Ishikawa (cell line): ENCODE data around the gene SMYD2.

Experiments
- CEBPB ChIP-seq: IDR thresholded peaks from 2 replicates; pipeline ENCODE4 v1.6.1; 2012
- CREB1 ChIP-seq: IDR thresholded peaks from 2 replicates; pipeline ENCODE4 v1.6.1; 2012; ENCODE audit warnings: low read depth
- EGR1 ChIP-seq: IDR thresholded peaks from 2 replicates; pipeline ENCODE4 v1.6.1; 2012
- EP300 ChIP-seq: IDR thresholded peaks from 2 replicates; pipeline ENCODE4 v1.6.1; 2012; ENCODE audit warnings: borderline replicate concordance
- FOXM1 ChIP-seq: IDR thresholded peaks from 2 replicates; pipeline ENCODE4 v1.6.1; 2012; ENCODE audit warnings: low read depth, borderline replicate concordance
- MAX ChIP-seq: IDR thresholded peaks from 2 replicates; pipeline ENCODE4 v1.6.1; 2012
- NFIC ChIP-seq: IDR thresholded peaks from 2 replicates; pipeline ENCODE4 v1.6.1; 2012
- RAD21 ChIP-seq: IDR thresholded peaks from 2 replicates; pipeline ENCODE4 v1.6.1; 2012; ENCODE audit warnings: low read depth
- REST ChIP-seq: IDR thresholded peaks from 2 replicates; pipeline ENCODE4 v1.6.1; 2012; ENCODE audit warnings: low read depth, mild to moderate bottlenecking
- TAF1 ChIP-seq: IDR thresholded peaks from 2 replicates; pipeline ENCODE4 v1.6.1; 2012; ENCODE audit warnings: low read depth, mild to moderate bottlenecking
- TCF12 ChIP-seq: IDR thresholded peaks from 2 replicates; pipeline ENCODE4 v1.6.1; 2012; ENCODE audit warnings: low read depth
- TEAD4 ChIP-seq: IDR thresholded peaks from 2 replicates; pipeline ENCODE4 v1.6.1; 2012
- USF1 ChIP-seq: IDR thresholded peaks from 2 replicates; pipeline ENCODE4 v1.6.1; 2012
- YY1 ChIP-seq: IDR thresholded peaks from 2 replicates; pipeline ENCODE4 v1.6.1; 2012; ENCODE audit warnings: low read depth
- ZBTB7A ChIP-seq: IDR thresholded peaks from 2 replicates; pipeline ENCODE4 v1.6.1; 2012; ENCODE audit warnings: low read depth

Gene SMYD2

DNA sequence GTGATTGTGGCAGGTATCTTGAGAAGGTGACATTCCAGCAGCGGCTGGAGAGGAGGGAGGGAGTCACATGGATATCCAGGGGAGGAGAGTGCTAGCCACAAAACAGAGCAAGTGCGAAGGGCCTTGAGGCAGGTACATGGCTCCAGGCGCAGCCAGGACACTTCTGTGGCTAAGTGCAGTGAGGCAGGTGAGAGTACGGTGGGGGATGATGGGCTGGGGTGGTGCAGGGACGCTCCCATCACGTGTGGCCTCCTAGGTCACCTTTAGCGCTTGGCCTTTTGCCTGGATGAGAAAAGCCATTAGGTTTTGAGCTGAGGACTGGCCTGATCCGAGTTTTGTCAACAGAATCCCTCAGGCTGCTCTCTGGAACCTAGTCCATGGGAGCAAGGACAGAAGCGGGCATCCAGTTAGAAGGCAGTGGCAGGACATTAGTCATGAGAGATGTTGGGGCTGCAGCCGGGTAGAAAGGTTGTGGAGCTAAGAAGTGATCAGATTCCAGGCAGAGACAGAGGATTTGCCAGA is 31.6 kb downstream of the SMYD2 start:
- TF ChIP-seq TCF12 (no peak), MAX (no peak), RAD21 (no peak), NFIC (no peak), TEAD4 (no peak), YY1 (no peak), TAF1 (no peak), EP300 (no peak), CEBPB (no peak), EGR1 (no peak), ZBTB7A (no peak), USF1 (no peak)

- TF ChIP-seq ZBTB7A (no peak), TAF1 (no peak), TCF12 (no peak), EP300 (no peak), NFIC (no peak), CREB1 (no peak), YY1 (no peak), MAX (no peak), FOXM1 (no peak), TEAD4 (no peak), EGR1 (no peak), REST (no peak), CEBPB (no peak), USF1 (no peak), RAD21 (no peak)
Measured at GRCh38 chr1:214314178-214314843, 33.4 kb downstream of the SMYD2 start.

DNA sequence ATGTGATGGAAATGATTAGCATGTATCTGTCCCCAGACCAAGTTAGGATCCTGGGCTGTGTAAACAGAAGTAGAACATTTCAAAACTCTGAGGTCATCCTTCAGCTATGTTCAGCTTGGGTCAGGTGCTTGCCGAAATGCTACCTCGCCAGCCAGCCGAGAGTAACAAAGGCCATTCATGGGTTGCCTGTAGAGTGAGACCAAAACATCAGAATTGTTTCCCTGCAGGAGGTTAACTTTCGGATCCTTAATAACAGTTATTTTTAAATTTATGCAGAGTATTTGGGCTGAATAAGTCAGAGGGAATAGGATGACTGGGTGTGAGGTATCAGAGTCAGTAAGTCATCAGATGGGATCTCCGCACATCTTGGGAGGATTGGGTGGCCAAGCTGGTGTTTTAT is 35.6 kb downstream of the SMYD2 start:
- TF ChIP-seq TCF12 (no peak), TEAD4 (peak; percentile 57)

DNA sequence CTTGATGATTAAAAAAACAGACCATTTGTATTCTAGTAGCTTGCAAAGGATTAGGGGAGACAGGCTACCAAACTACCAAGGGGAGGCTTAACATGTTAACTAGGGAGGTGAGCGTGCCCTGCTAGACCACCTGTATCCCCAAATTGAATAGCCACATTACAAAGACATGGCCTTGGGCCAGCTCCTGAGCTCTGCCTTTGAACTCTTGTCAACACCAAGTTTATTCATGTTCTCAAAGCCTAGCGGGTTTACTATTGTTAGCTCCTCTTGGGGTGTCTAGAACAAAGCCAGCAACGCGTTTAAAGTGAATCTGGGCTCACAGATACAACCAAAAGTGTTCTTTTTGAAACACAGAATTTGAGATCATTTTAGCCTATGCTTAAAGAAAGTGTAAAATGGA is 36.3 kb downstream of the SMYD2 start:
- TF ChIP-seq TCF12 (no peak), TAF1 (no peak), CEBPB (no peak), USF1 (no peak), CREB1 (no peak), ZBTB7A (no peak), REST (no peak), MAX (no peak)

DNA sequence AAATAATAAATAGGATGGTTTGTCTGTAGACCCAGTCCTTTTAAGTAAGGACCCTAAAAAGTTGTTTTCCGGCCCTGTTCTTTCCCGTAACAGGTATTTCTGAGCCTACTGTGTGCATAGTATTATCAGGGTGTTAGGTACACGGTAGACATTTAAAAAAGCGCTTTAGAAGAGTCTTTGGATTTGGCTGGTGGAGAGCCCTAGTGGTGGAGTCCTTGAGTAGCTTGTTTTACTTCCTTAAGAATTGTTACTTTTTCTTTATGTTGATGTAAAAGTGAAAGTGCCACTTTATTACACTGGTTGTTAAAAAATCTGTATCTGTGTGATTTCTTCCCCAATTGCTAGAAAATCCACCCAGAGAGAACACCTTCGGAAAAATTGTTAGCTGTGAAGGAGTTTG is 36.8 kb downstream of the SMYD2 start:
- TF ChIP-seq CREB1 (no peak), CEBPB (no peak), EGR1 (no peak), ZBTB7A (no peak), FOXM1 (no peak), RAD21 (no peak), YY1 (no peak), REST (no peak), NFIC (no peak), TAF1 (no peak), TEAD4 (no peak), TCF12 (no peak)
